H9 (cell line): ENCODE results near the gene BAG1. TPM values are rescaled to one million over a fixed set of nuclear protein-coding genes. Genes with fewer than 3 reads are reported as not detected.

Experiments used
- DNase-seq: peaks from one replicate; pipeline ENCODE4 v3.0.0-alpha.2; 2017
- H2AFZ ChIP-seq: one replicate; pipeline ENCODE4 v1.6.1; 2013; ENCODE audit warnings: mild to moderate bottlenecking, low read length, control low read depth, moderate library complexity
- H2AK5ac ChIP-seq: 2 replicates; pipeline ENCODE4 v1.6.1; 2013; ENCODE audit warnings: low read length, control low read depth, mixed read lengths; ENCODE audit not compliant: insufficient read length
- H2BK120ac ChIP-seq: one replicate; pipeline ENCODE4 v1.6.1; 2013; ENCODE audit warnings: low read depth, mild to moderate bottlenecking, low read length, control low read depth, inconsistent platforms; ENCODE audit not compliant: poor library complexity, severe bottlenecking
- H2BK12ac ChIP-seq: 2 replicates; pipeline ENCODE4 v1.6.1; 2013; ENCODE audit warnings: low read length, control low read depth, mixed read lengths, low read depth; ENCODE audit not compliant: insufficient read length
- H2BK15ac ChIP-seq: 2 replicates; pipeline ENCODE4 v1.6.1; 2013; ENCODE audit warnings: low read depth, low read length, control low read depth
- H2BK20ac ChIP-seq: one replicate; pipeline ENCODE4 v1.6.1; 2013; ENCODE audit warnings: low read depth, mild to moderate bottlenecking, low read length, control low read depth, inconsistent platforms; ENCODE audit not compliant: poor library complexity, severe bottlenecking
- H2BK5ac ChIP-seq: 2 replicates; pipeline ENCODE4 v1.6.1; 2013; ENCODE audit warnings: low read length, control low read depth, mixed read lengths; ENCODE audit not compliant: insufficient read length
- H3K14ac ChIP-seq: 2 replicates; pipeline ENCODE4 v1.6.1; 2013; ENCODE audit warnings: low read length, control low read depth; ENCODE audit not compliant: insufficient read depth
- H3K18ac ChIP-seq: 2 replicates; pipeline ENCODE4 v1.6.1; 2013; ENCODE audit warnings: low read depth, mild to moderate bottlenecking, mixed read lengths, low read length, control low read depth; ENCODE audit not compliant: insufficient read length
- H3K23ac ChIP-seq: 2 replicates; pipeline ENCODE4 v1.6.1; 2013; ENCODE audit warnings: low read length, control low read depth, mixed read lengths, low read depth; ENCODE audit not compliant: insufficient read length
- H3K23me2 ChIP-seq: 2 replicates; pipeline ENCODE4 v1.6.1; 2013; ENCODE audit warnings: low read depth, mild to moderate bottlenecking, mixed read lengths, low read length, control low read depth; ENCODE audit not compliant: insufficient read length, poor library complexity, severe bottlenecking
- H3K27ac ChIP-seq: 2 replicates; pipeline ENCODE4 v1.5.1; 2013; ENCODE audit warnings: low read length, control low read depth, mixed read lengths, low read depth; ENCODE audit not compliant: insufficient read length
- H3K27me3 ChIP-seq: 2 replicates; pipeline ENCODE4 v1.6.1; 2013; ENCODE audit warnings: low read length, control low read depth, inconsistent platforms; ENCODE audit not compliant: insufficient read depth
- H3K4ac ChIP-seq: 2 replicates; pipeline ENCODE4 v1.6.1; 2013; ENCODE audit warnings: low read depth, mild to moderate bottlenecking, control low read depth, inconsistent platforms, low read length, moderate library complexity
- H3K4me1 ChIP-seq: 2 replicates; pipeline ENCODE4 v1.6.1; 2013; ENCODE audit warnings: low read length, control low read depth, inconsistent platforms; ENCODE audit not compliant: insufficient read depth
- H3K4me2 ChIP-seq: 2 replicates; pipeline ENCODE4 v1.6.1; 2013; ENCODE audit warnings: low read length, control low read depth, mixed read lengths; ENCODE audit not compliant: insufficient read length, insufficient read depth
- H3K56ac ChIP-seq: 2 replicates; pipeline ENCODE4 v1.6.1; 2013; ENCODE audit warnings: low read depth, mild to moderate bottlenecking, mixed read lengths, low read length, control low read depth; ENCODE audit not compliant: insufficient read length
- H3K79me1 ChIP-seq: 2 replicates; pipeline ENCODE4 v1.6.1; 2013; ENCODE audit warnings: low read depth, mild to moderate bottlenecking, moderate library complexity, low read length, control low read depth, inconsistent platforms; ENCODE audit not compliant: insufficient read depth, poor library complexity, severe bottlenecking
- H3K79me2 ChIP-seq: 2 replicates; pipeline ENCODE4 v1.6.1; 2013; ENCODE audit warnings: low read length, control low read depth, inconsistent platforms; ENCODE audit not compliant: insufficient read depth
- H3K9ac ChIP-seq: 2 replicates; pipeline ENCODE4 v1.6.1; 2013; ENCODE audit warnings: low read length, control low read depth, mixed read lengths; ENCODE audit not compliant: insufficient read length; ENCODE audit errors: extremely low read depth
- H3K9me3 ChIP-seq: one replicate; pipeline ENCODE4 v1.6.1; 2013; ENCODE audit warnings: low read depth, low read length, inconsistent platforms; ENCODE audit not compliant: control insufficient read depth
- H3T11ph ChIP-seq: one replicate; pipeline ENCODE4 v1.6.1; 2013; ENCODE audit warnings: mild to moderate bottlenecking, low read length, control low read depth, inconsistent platforms
- H4K20me1 ChIP-seq: one replicate; pipeline ENCODE4 v1.6.1; 2013; ENCODE audit not compliant: control insufficient read depth, insufficient read length, insufficient read depth
- H4K5ac ChIP-seq: 2 replicates; pipeline ENCODE4 v1.6.1; 2013; ENCODE audit warnings: low read depth, mild to moderate bottlenecking, mixed read lengths, low read length, control low read depth; ENCODE audit not compliant: insufficient read length
- H4K8ac ChIP-seq: replicated peaks from 2 replicates; pipeline ENCODE4 v1.6.1; 2013; ENCODE audit warnings: low read length, control low read depth, mixed read lengths, low read depth; ENCODE audit not compliant: insufficient read length
- H4K91ac ChIP-seq: 2 replicates; pipeline ENCODE4 v1.6.1; 2013; ENCODE audit warnings: low read depth, mild to moderate bottlenecking, moderate library complexity, mixed read lengths, low read length, control low read depth; ENCODE audit not compliant: insufficient read length
- H3K27ac Mint-ChIP-seq, 3 experiments: 2 replicates in 2 of 3; 3 replicates in 1 of 3; pipeline ENCODE4 v1.8.0; 2020 to 2021; ENCODE audit warnings: mixed read lengths in 3 of 3, mild to moderate bottlenecking in 1 of 3, moderate library complexity in 1 of 3
- H3K27me3 Mint-ChIP-seq: 2 replicates; pipeline ENCODE4 v1.8.0; 2021; ENCODE audit warnings: low read depth, mild to moderate bottlenecking, moderate library complexity, mixed read lengths
- H3K36me3 Mint-ChIP-seq, 3 experiments: 2 replicates in 2 of 3; 3 replicates in 1 of 3; pipeline ENCODE4 v1.8.0; 2020 to 2021; ENCODE audit warnings: low read depth in 3 of 3, mixed read lengths in 3 of 3; ENCODE audit not compliant: insufficient read depth in 1 of 3
- H3K4me1 Mint-ChIP-seq, 2 experiments: 2 replicates each; pipeline ENCODE4 v1.8.0; 2020; ENCODE audit warnings: mixed read lengths in 2 of 2
- H3K4me3 Mint-ChIP-seq, 2 experiments: 2 replicates in 1 of 2; 3 replicates in 1 of 2; pipeline ENCODE4 v1.8.0; 2020 to 2021; ENCODE audit warnings: mild to moderate bottlenecking in 2 of 2, mixed read lengths in 2 of 2, moderate library complexity in 1 of 2
- H3K9me3 Mint-ChIP-seq, 2 experiments: 2 replicates in 1 of 2; 3 replicates in 1 of 2; pipeline ENCODE4 v1.8.0; 2020; ENCODE audit warnings: mild to moderate bottlenecking in 2 of 2, mixed read lengths in 2 of 2, moderate library complexity in 1 of 2
- CTCF ChIP-seq: fragments of 200-600 bp; sonication (generic); conservative IDR thresholded peaks from 3 replicates; pipeline ENCODE4 v1.8.0; 2021; ENCODE audit warnings: antibody characterized with exemption, mild to moderate bottlenecking
- WGBS: extraction: QIAGEN DNeasy Blood & Tissue Kit; methylation state at CpG from one replicate; pipeline ENCODE4 v1.1.7; 2013; ENCODE audit warnings: missing lambda C conversion rate, low lambda C conversion rate, mixed read lengths; ENCODE audit not compliant: insufficient read length; ENCODE audit errors: extremely low coverage; 5-methylcytosine and 5-hydroxymethylcytosine counted together
- total RNA-seq: library from RNA; stranded (reverse); gene quantifications from 2 replicates; pipeline ENCODE4 v1.2.1, GENCODE V29; 2021

Gene BAG1
- total RNA-seq, 1 experiment from 2014 or later, result 66.4 TPM

GRCh38 chr9:33273266-33273971, 8.9 kb upstream of the BAG1 start:
- no peak overlapping the region for H2BK5ac ChIP-seq
- no peak overlapping the region for H3K27ac Mint-ChIP-seq

More at GRCh38 chr9:33273266-33273971, 8.9 kb upstream of the BAG1 start:
- Mint-ChIP-seq H3K27me3 (no peaks in the 10 kb centered on the region), H3K4me1 (no peaks in the 10 kb centered on the region), H3K36me3 (peaks cover 16 to 69% (median 56%) of the 10 kb centered on the region in 3 experiments; a peak in 6 of 7 replicates), H3K4me3 (no peak overlapping the region), H3K9me3 (no peaks in the 10 kb centered on the region)
- H3K27ac ChIP-seq, result no peak overlapping the region
- no peak overlapping the region for H3K4ac ChIP-seq
- no peak overlapping the region for H3K56ac ChIP-seq
- no peaks in the 10 kb centered on the region for H4K20me1 ChIP-seq
- H2BK15ac ChIP-seq, result no peak overlapping the region
- no peak overlapping the region for H4K5ac ChIP-seq
- no peak overlapping the region for H4K91ac ChIP-seq
- no peaks in the 10 kb centered on the region for H3K27me3 ChIP-seq
- H3K4me1 ChIP-seq, result no peaks in the 10 kb centered on the region
- no CpG with 5 or more reads among the region's 3 CpGs for WGBS
- H3K23ac ChIP-seq, result no peak overlapping the region
- H4K8ac ChIP-seq, result no peak overlapping the region
- no peaks in the 10 kb centered on the region for H3K23me2 ChIP-seq
- H3K9ac ChIP-seq, result no peak overlapping the region
- H3K4me2 ChIP-seq, result no peak overlapping the region
- no peak overlapping the region for H3K14ac ChIP-seq
- no peak overlapping the region for H2BK20ac ChIP-seq
- no peak overlapping the region for H3T11ph ChIP-seq
- H2AFZ ChIP-seq, result no peak overlapping the region
- H3K9me3 ChIP-seq, result no peaks in the 10 kb centered on the region
- H3K79me1 ChIP-seq, result no peaks in the 10 kb centered on the region
- no peak overlapping the region for H2BK120ac ChIP-seq
- H2BK12ac ChIP-seq, result no peak overlapping the region
- no peak for DNase-seq
- TF ChIP-seq CTCF, result no peak
- no peak overlapping the region for H2AK5ac ChIP-seq
- no peaks in the 10 kb centered on the region for H3K79me2 ChIP-seq
- H3K18ac ChIP-seq, result no peak overlapping the region
